ENCODE data around the gene PDILT.

PDILT gene

GRCh38 chr16:20363191-20363590 lies 41.3 kb downstream of the PDILT start:
- no peaks in the 10 kb centered on the region for H3K36me3 Mint-ChIP-seq (ENCODE audit: low read depth)
- intact Hi-C loops (cut with micrococcal nuclease) = no loop called here
- no peaks in the 10 kb centered on the region for H3K9me3 Mint-ChIP-seq
- peaks cover 6% of the 10 kb centered on the region for H3K27me3 Mint-ChIP-seq
- H3K4me1 Mint-ChIP-seq (ENCODE audit: low read depth) = no peaks in the 10 kb centered on the region
- no peak overlapping the region for H3K4me3 Mint-ChIP-seq
- H3K27ac Mint-ChIP-seq = no peak overlapping the region

- intact Hi-C loops (cut with micrococcal nuclease) = no loop called here
- Mint-ChIP-seq H3K9me3 (no peaks in the 10 kb centered on the region), H3K4me3 (no peak overlapping the region), H3K27me3 (no peaks in the 10 kb centered on the region), H3K4me1 (ENCODE audit: low read depth) (no peaks in the 10 kb centered on the region), H3K27ac (no peak overlapping the region), H3K36me3 (ENCODE audit: low read depth) (no peaks in the 10 kb centered on the region)
Observed at GRCh38 chr16:20359997-20360396, 44.5 kb downstream of the PDILT start.

- intact Hi-C loops (cut with micrococcal nuclease) = no loop called here
- Mint-ChIP-seq H3K4me3 (no peak overlapping the region), H3K27me3 (no peaks in the 10 kb centered on the region), H3K27ac (no peak overlapping the region), H3K36me3 (ENCODE audit: low read depth) (no peaks in the 10 kb centered on the region), H3K4me1 (ENCODE audit: low read depth) (no peaks in the 10 kb centered on the region), H3K9me3 (no peaks in the 10 kb centered on the region)
Observed at GRCh38 chr16:20355114-20355782, 49.3 kb downstream of the PDILT start.

- intact Hi-C loops (cut with micrococcal nuclease) = no loop called here
- H3K4me3 Mint-ChIP-seq = no peak overlapping the region
- no peaks in the 10 kb centered on the region for H3K36me3 Mint-ChIP-seq (ENCODE audit: low read depth)
- no peaks in the 10 kb centered on the region for H3K4me1 Mint-ChIP-seq (ENCODE audit: low read depth)
- peaks cover 6% of the 10 kb centered on the region for H3K27me3 Mint-ChIP-seq
- H3K27ac Mint-ChIP-seq = no peak overlapping the region
- H3K9me3 Mint-ChIP-seq = no peaks in the 10 kb centered on the region
Observed at GRCh38 chr16:20353379-20353778, 51.2 kb downstream of the PDILT start.

- H3K27ac Mint-ChIP-seq = no peak within 1 kb of the TSS
- H3K4me1 Mint-ChIP-seq (ENCODE audit: low read depth) = no peaks in the 10 kb centered on the region
- H3K27me3 Mint-ChIP-seq = peaks cover 12% of the 10 kb centered on the region
- H3K36me3 Mint-ChIP-seq (ENCODE audit: low read depth) = no peaks in the 10 kb centered on the region
- H3K4me3 Mint-ChIP-seq = no peak within 1 kb of the TSS
- no peaks in the 10 kb centered on the region for H3K9me3 Mint-ChIP-seq
- intact Hi-C loops (cut with micrococcal nuclease) = no loop called here
Observed at GRCh38 chr16:20352615-20353014, 51.9 kb downstream of the PDILT start, which contains the start of gene UMOD. UMOD (minus strand) TSS chr16:20352715; CDS start chr16:20350737, 1,978 bp downstream.

- no peaks in the 10 kb centered on the region for H3K36me3 Mint-ChIP-seq (ENCODE audit: low read depth)
- intact Hi-C loops (cut with micrococcal nuclease) = no loop called here
- no peaks in the 10 kb centered on the region for H3K9me3 Mint-ChIP-seq
- no peak overlapping the region for H3K4me3 Mint-ChIP-seq
- H3K27ac Mint-ChIP-seq = no peak overlapping the region
- no peaks in the 10 kb centered on the region for H3K4me1 Mint-ChIP-seq (ENCODE audit: low read depth)
- peaks cover 12% of the 10 kb centered on the region for H3K27me3 Mint-ChIP-seq
Observed at GRCh38 chr16:20349615-20350014, 54.9 kb downstream of the PDILT start.

- no peaks in the 10 kb centered on the region for H3K36me3 Mint-ChIP-seq (ENCODE audit: low read depth)
- no peaks in the 10 kb centered on the region for H3K4me1 Mint-ChIP-seq (ENCODE audit: low read depth)
- no peaks in the 10 kb centered on the region for H3K9me3 Mint-ChIP-seq
- H3K27ac Mint-ChIP-seq = no peak overlapping the region
- H3K27me3 Mint-ChIP-seq = peaks cover 12% of the 10 kb centered on the region
- H3K4me3 Mint-ChIP-seq = no peak overlapping the region
- intact Hi-C loops (cut with micrococcal nuclease) = no loop called here
Observed at GRCh38 chr16:20348365-20349185, 56.0 kb downstream of the PDILT start.

- H3K4me3 Mint-ChIP-seq = no peak overlapping the region
- no peaks in the 10 kb centered on the region for H3K4me1 Mint-ChIP-seq (ENCODE audit: low read depth)
- no peak overlapping the region for H3K27ac Mint-ChIP-seq
- H3K9me3 Mint-ChIP-seq = no peaks in the 10 kb centered on the region
- peaks cover 12% of the 10 kb centered on the region for H3K27me3 Mint-ChIP-seq
- H3K36me3 Mint-ChIP-seq (ENCODE audit: low read depth) = no peaks in the 10 kb centered on the region
- intact Hi-C loops (cut with micrococcal nuclease) = no loop called here
Observed at GRCh38 chr16:20347666-20348364, 56.7 kb downstream of the PDILT start.

GRCh38 chr16:20344611-20345010 lies 59.9 kb downstream of the PDILT start:
- no peak overlapping the region for H3K4me3 Mint-ChIP-seq
- H3K36me3 Mint-ChIP-seq (ENCODE audit: low read depth) = no peaks in the 10 kb centered on the region
- H3K27me3 Mint-ChIP-seq = peaks cover 12% of the 10 kb centered on the region
- intact Hi-C loops (cut with micrococcal nuclease) = no loop called here
- H3K9me3 Mint-ChIP-seq = no peaks in the 10 kb centered on the region
- no peak overlapping the region for H3K27ac Mint-ChIP-seq
- H3K4me1 Mint-ChIP-seq (ENCODE audit: low read depth) = no peaks in the 10 kb centered on the region

- no peak overlapping the region for H3K4me3 Mint-ChIP-seq
- no peaks in the 10 kb centered on the region for H3K9me3 Mint-ChIP-seq
- H3K27ac Mint-ChIP-seq = no peak overlapping the region
- no peaks in the 10 kb centered on the region for H3K36me3 Mint-ChIP-seq (ENCODE audit: low read depth)
- intact Hi-C loops (cut with micrococcal nuclease) = no loop called here
- H3K27me3 Mint-ChIP-seq = peaks cover 4% of the 10 kb centered on the region
- no peaks in the 10 kb centered on the region for H3K4me1 Mint-ChIP-seq (ENCODE audit: low read depth)
Observed at GRCh38 chr16:20339744-20340143, 64.8 kb downstream of the PDILT start.

- intact Hi-C loops (cut with micrococcal nuclease) = no loop called here
- Mint-ChIP-seq H3K9me3 (no peaks in the 10 kb centered on the region), H3K27ac (no peak overlapping the region), H3K4me3 (no peak overlapping the region), H3K27me3 (peaks cover 4% of the 10 kb centered on the region), H3K4me1 (ENCODE audit: low read depth) (no peaks in the 10 kb centered on the region), H3K36me3 (ENCODE audit: low read depth) (no peaks in the 10 kb centered on the region)
Observed at GRCh38 chr16:20336955-20337354, 67.6 kb downstream of the PDILT start.

GRCh38 chr16:20334396-20334795 lies 70.1 kb downstream of the PDILT start:
- H3K27me3 Mint-ChIP-seq = peaks cover 4% of the 10 kb centered on the region
- H3K27ac Mint-ChIP-seq = no peak overlapping the region
- H3K9me3 Mint-ChIP-seq = no peaks in the 10 kb centered on the region
- H3K4me3 Mint-ChIP-seq = no peak overlapping the region
- intact Hi-C loops (cut with micrococcal nuclease) = no loop called here
- no peaks in the 10 kb centered on the region for H3K36me3 Mint-ChIP-seq (ENCODE audit: low read depth)
- no peaks in the 10 kb centered on the region for H3K4me1 Mint-ChIP-seq (ENCODE audit: low read depth)

- H3K9me3 Mint-ChIP-seq = no peaks in the 10 kb centered on the region
- H3K27me3 Mint-ChIP-seq = peaks cover 3% of the 10 kb centered on the region
- no peak overlapping the region for H3K27ac Mint-ChIP-seq
- no peaks in the 10 kb centered on the region for H3K4me1 Mint-ChIP-seq (ENCODE audit: low read depth)
- intact Hi-C loops (cut with micrococcal nuclease) = no loop called here
- H3K4me3 Mint-ChIP-seq = no peak overlapping the region
- no peaks in the 10 kb centered on the region for H3K36me3 Mint-ChIP-seq (ENCODE audit: low read depth)
Observed at GRCh38 chr16:20333120-20333519, 71.4 kb downstream of the PDILT start.

- H3K4me1 Mint-ChIP-seq (ENCODE audit: low read depth) = no peaks in the 10 kb centered on the region
- H3K27me3 Mint-ChIP-seq = peaks cover 3% of the 10 kb centered on the region
- H3K9me3 Mint-ChIP-seq = no peaks in the 10 kb centered on the region
- H3K27ac Mint-ChIP-seq = no peak overlapping the region
- intact Hi-C loops (cut with micrococcal nuclease) = no loop called here
- no peaks in the 10 kb centered on the region for H3K36me3 Mint-ChIP-seq (ENCODE audit: low read depth)
- no peak overlapping the region for H3K4me3 Mint-ChIP-seq
Observed at GRCh38 chr16:20332411-20332810, 72.1 kb downstream of the PDILT start.

All from dendritic cell treated with granulocyte-macrophage colony-stimulating factor and Interleukin-4, amounts not matched to agents 40 ng/mL and 50 ng/mL, for 4 days (primary cell).